GM12878 (cell line): ENCODE data around the gene DOCK1. TPM values are rescaled to one million over a fixed set of nuclear protein-coding genes. Genes with fewer than 3 reads are reported as not detected.

Experiments
- ATAC-seq: fragments of 200-7000 bp; cut with Tn5 transposase; 3 replicates; pipeline ENCODE4 v1.9.1; 2020; ENCODE audit warnings: mild to moderate bottlenecking, moderate library complexity
- BruUV-seq: library from RNA; stranded (reverse); fragments of 400-500 nt; replicated peaks from 2 replicates; lab custom pipeline; 2021; lab: Mats Ljungman, UMichigan
- CTCF ChIA-PET: fragments of 300-600 bp; sonication (Branson Sonifier 250); formaldehyde crosslinking; extraction: SDS; loops from one replicate; lab custom pipeline; 2021; ENCODE audit warnings: inconsistent platforms; lab: Yijun Ruan, JAX
- POLR2A ChIA-PET: fragments of 350-600 bp; formaldehyde crosslinking; extraction: SDS; loops from one replicate; lab custom pipeline; 2021; ENCODE audit warnings: inconsistent platforms; lab: Charles Lee
- RAD21 ChIA-PET: fragments of 300-600 bp; sonication (Branson Sonifier 250); formaldehyde crosslinking; loops from one replicate; lab custom pipeline; 2023; ENCODE audit warnings: antibody characterized with exemption; ENCODE audit not compliant: unreplicated experiment; lab: Charles Lee
- SMC1A ChIA-PET: fragments of 300-600 bp; sonication (Branson Sonifier 250); formaldehyde crosslinking; loops from one replicate; lab custom pipeline; 2023; ENCODE audit not compliant: unreplicated experiment, uncharacterized antibody; lab: Charles Lee
- DNase-seq: peaks from one replicate; pipeline ENCODE4 v3.0.0-alpha.2; 2011; ENCODE audit warnings: low read depth, low spot score
- FAIRE-seq: peaks from 3 replicates; lab custom pipeline; 2011; peaks lifted over from hg19 to GRCh38; lab: Jason Lieb, UNC
- H2AFZ ChIP-seq: 2 replicates; pipeline ENCODE4 v1.6.0; 2011; ENCODE audit warnings: low read depth, low read length, control low read depth; ENCODE audit not compliant: control insufficient read depth
- H3K27ac ChIP-seq: 2 replicates; pipeline ENCODE4 v1.5.1; 2011; ENCODE audit warnings: control low read depth; ENCODE audit not compliant: control insufficient read depth, insufficient read depth
- H3K27me3 ChIP-seq, 2 experiments: replicated peaks in 1 of 2; 2 replicates each; pipeline versions ENCODE4 v1.6.0 to v1.6.1; 2011; ENCODE audit warnings: low read length in 1 of 2; ENCODE audit not compliant: control insufficient read depth in 2 of 2, insufficient read depth in 2 of 2
- H3K36me3 ChIP-seq, 2 experiments: 2 replicates each; pipeline ENCODE4 v1.5.1; 2011; ENCODE audit warnings: low read length in 1 of 2; ENCODE audit not compliant: control insufficient read depth in 2 of 2, insufficient read depth in 2 of 2
- H3K4me1 ChIP-seq: 2 replicates; pipeline ENCODE4 v1.6.1; 2011; ENCODE audit warnings: mild to moderate bottlenecking, low read length, moderate library complexity, mixed read lengths; ENCODE audit not compliant: control insufficient read depth, insufficient read depth
- H3K4me2 ChIP-seq: 2 replicates; pipeline ENCODE4 v1.6.0; 2011; ENCODE audit warnings: control low read depth; ENCODE audit not compliant: control insufficient read depth, insufficient read depth
- H3K4me3 ChIP-seq: fragments of 200-600 bp; sonication (generic); 2 replicates; pipeline ENCODE4 v1.5.1; 2016
- H3K79me2 ChIP-seq: 2 replicates; pipeline ENCODE4 v1.6.0; 2011; ENCODE audit warnings: low read length; ENCODE audit not compliant: control insufficient read depth, insufficient read depth
- H3K9ac ChIP-seq: 2 replicates; pipeline ENCODE4 v1.8.0; 2011; ENCODE audit warnings: low read length, control low read depth, mixed read lengths; ENCODE audit not compliant: control insufficient read depth, insufficient read depth
- H3K9me3 ChIP-seq: replicated peaks from 3 replicates; pipeline ENCODE4 v1.5.1; 2011; ENCODE audit warnings: mild to moderate bottlenecking, low read length; ENCODE audit not compliant: control insufficient read depth, insufficient read depth
- H4K20me1 ChIP-seq: 2 replicates; pipeline ENCODE4 v1.6.0; 2011; ENCODE audit not compliant: control insufficient read depth, insufficient read depth
- ATF7 ChIP-seq: fragments of 450-650 bp; IDR thresholded peaks from 2 replicates; pipeline ENCODE4 v1.6.1; 2016; ENCODE audit warnings: low read depth, mild to moderate bottlenecking
- BCLAF1 ChIP-seq: fragments of 450-650 bp; IDR thresholded peaks from 2 replicates; pipeline ENCODE4 v1.6.1; 2017; ENCODE audit warnings: antibody characterized with exemption, mild to moderate bottlenecking, moderate library complexity
- CBFB ChIP-seq: IDR thresholded peaks from 2 replicates; pipeline ENCODE4 v1.6.1; 2016; ENCODE audit warnings: antibody characterized with exemption, low read depth
- CHD4 ChIP-seq: fragments of 200-600 bp; sonication (generic); IDR thresholded peaks from 2 replicates; pipeline ENCODE4 v1.6.1; 2016; ENCODE audit warnings: mild to moderate bottlenecking
- CREB1 ChIP-seq: IDR thresholded peaks from 2 replicates; pipeline ENCODE4 v1.6.1; 2012; ENCODE audit warnings: low read depth, mild to moderate bottlenecking, inconsistent platforms
- GATAD2B ChIP-seq: fragments of 450-650 bp; conservative IDR thresholded peaks from 2 replicates; pipeline ENCODE4 v1.6.1; 2017; ENCODE audit warnings: low read depth, mild to moderate bottlenecking, moderate library complexity
- NBN ChIP-seq: fragments of 450-650 bp; IDR thresholded peaks from 2 replicates; pipeline ENCODE4 v1.6.1; 2016
- NFXL1 ChIP-seq: fragments of 450-650 bp; IDR thresholded peaks from 2 replicates; pipeline ENCODE4 v1.6.1; 2017; ENCODE audit warnings: antibody characterized with exemption, mild to moderate bottlenecking, borderline replicate concordance
- NR2C1 ChIP-seq: fragments of 450-650 bp; IDR thresholded peaks from 2 replicates; pipeline ENCODE4 v1.6.1; 2017; ENCODE audit warnings: antibody characterized with exemption, mild to moderate bottlenecking, moderate library complexity
- NR2C2 ChIP-seq: IDR thresholded peaks from 2 replicates; pipeline ENCODE4 v1.6.1; 2011; ENCODE audit warnings: borderline replicate concordance, low read depth; ENCODE audit not compliant: control insufficient read depth, insufficient read length
- ZNF687 ChIP-seq: fragments of 450-650 bp; IDR thresholded peaks from 2 replicates; pipeline ENCODE4 v1.6.1; 2017; ENCODE audit warnings: mild to moderate bottlenecking, moderate library complexity
- WGBS: methylation state at CpG from one replicate; pipeline ENCODE4 v1.1.6; 2016; ENCODE audit warnings: low lambda C conversion rate; ENCODE audit not compliant: insufficient replicate concordance, insufficient coverage; ENCODE audit errors: missing lambda C conversion rate; 5-methylcytosine and 5-hydroxymethylcytosine counted together
- in situ Hi-C: fragments of 300-500 bp; cut with MboI; formaldehyde crosslinking; loops from 9 replicates; pipeline ENCODE4 v1.14.3; 2018; ENCODE audit warnings: mixed read lengths
- intact Hi-C: fragments of 100-400 bp; cut with micrococcal nuclease; formaldehyde crosslinking; loops from one replicate; pipeline ENCODE4 v1.14.2; 2022; ENCODE audit not compliant: unreplicated experiment
- polyA plus RNA-seq, 11 experiments: library from polyadenylated mRNA; depleted of rRNA in 4 of 11; unstranded in 6 of 11; stranded (reverse) in 5 of 11; fragments of >200 nt; fragmentation: Nextera tagmentation in 4 of 11; fragmentation: Illumina TruSeq in 1 of 11; extraction: Ambion mirVana in 4 of 11; extraction: Trizol in 1 of 11; gene quantifications; 1 replicate in 1 of 11; 2 replicates in 10 of 11; pipeline versions ENCODE4 v1.2.1 to v1.2.3, GENCODE V29; 2011 to 2016; ENCODE audit warnings: inconsistent platforms in 2 of 11, missing spikeins in 2 of 11, low read depth in 1 of 11
- total RNA-seq, 4 experiments: library from RNA; depleted of rRNA in 3 of 4; stranded (reverse); fragments of >200 nt in 3 of 4; fragmentation: Illumina TruSeq in 1 of 4; extraction: Trizol in 1 of 4; gene quantifications; 2 replicates each; pipeline versions ENCODE4 v1.2.1 to v1.2.3, GENCODE V29; 2013 to 2021
- TF ChIP-seq, protein P1 (sequence below), 3 experiments: IDR thresholded peaks in 2 of 3; conservative IDR thresholded peaks in 1 of 3; 2 replicates each; pipeline ENCODE4 v1.5.1; 2011; ENCODE audit warnings: low read depth in 3 of 3, low read length in 3 of 3, mild to moderate bottlenecking in 3 of 3, control low read depth in 2 of 3, moderate library complexity in 2 of 3, inconsistent platforms in 1 of 3, mixed read lengths in 1 of 3; ENCODE audit not compliant: control insufficient read depth in 2 of 3, insufficient read depth in 1 of 3; ENCODE audit errors: extremely low read depth in 1 of 3
- TF ChIP-seq, protein P2 (sequence below): fragments of 450-650 bp; IDR thresholded peaks from 2 replicates; pipeline ENCODE4 v1.6.1; 2014; ENCODE audit warnings: mild to moderate bottlenecking

Gene DOCK1
- total and polyA plus RNA-seq, 10 of the 15 experiments (the other 5 are each of a cell fraction or from before 2014, with no cell fraction given): 0.05 to 0.18 TPM; not detected in 8

DNA sequence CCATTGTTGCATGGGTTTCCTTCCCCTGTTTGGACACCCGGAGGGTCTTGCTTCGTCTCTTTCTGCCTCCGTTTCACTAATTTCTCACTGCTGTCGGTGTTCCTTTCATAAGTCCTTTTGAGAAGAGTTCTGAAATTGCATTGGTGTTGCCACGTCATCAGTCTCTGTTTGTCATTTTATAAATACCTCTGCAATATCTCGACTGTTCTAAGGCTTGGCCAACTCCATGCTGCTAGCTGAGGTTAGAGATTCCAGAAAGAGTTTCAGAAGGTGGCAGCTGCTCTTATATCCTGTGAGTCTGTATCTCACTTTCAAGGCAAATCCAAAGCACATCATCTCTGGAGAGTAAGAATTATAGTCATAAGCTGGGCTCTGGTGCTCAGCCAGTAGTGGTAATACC, 439.1 kb downstream of the DOCK1 start:
- RAD21 ChIA-PET: no interaction called here
- Histone ChIP-seq H3K9me3 (no peaks in the 10 kb centered on the region), H3K4me3 (no peak overlapping the region), H2AFZ (no peak overlapping the region), H3K27ac (no peak overlapping the region), H4K20me1 (no peaks in the 10 kb centered on the region), H3K36me3 (no peaks in the 10 kb centered on the region)
- no peak for FAIRE-seq
- DNase-seq: no peak
- POLR2A ChIA-PET: no interaction called here
- CTCF ChIA-PET: no interaction called here
- 26% methylated on average over 6 of the region's 6 CpGs for WGBS
- no peak for ATAC-seq
- intact Hi-C loops: no loop called here
- TF ChIP-seq, protein P1, sequence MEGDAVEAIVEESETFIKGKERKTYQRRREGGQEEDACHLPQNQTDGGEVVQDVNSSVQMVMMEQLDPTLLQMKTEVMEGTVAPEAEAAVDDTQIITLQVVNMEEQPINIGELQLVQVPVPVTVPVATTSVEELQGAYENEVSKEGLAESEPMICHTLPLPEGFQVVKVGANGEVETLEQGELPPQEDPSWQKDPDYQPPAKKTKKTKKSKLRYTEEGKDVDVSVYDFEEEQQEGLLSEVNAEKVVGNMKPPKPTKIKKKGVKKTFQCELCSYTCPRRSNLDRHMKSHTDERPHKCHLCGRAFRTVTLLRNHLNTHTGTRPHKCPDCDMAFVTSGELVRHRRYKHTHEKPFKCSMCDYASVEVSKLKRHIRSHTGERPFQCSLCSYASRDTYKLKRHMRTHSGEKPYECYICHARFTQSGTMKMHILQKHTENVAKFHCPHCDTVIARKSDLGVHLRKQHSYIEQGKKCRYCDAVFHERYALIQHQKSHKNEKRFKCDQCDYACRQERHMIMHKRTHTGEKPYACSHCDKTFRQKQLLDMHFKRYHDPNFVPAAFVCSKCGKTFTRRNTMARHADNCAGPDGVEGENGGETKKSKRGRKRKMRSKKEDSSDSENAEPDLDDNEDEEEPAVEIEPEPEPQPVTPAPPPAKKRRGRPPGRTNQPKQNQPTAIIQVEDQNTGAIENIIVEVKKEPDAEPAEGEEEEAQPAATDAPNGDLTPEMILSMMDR (IDR thresholded peaks at IDR 0.05 in 2 of 3, conservative IDR thresholded peaks at IDR 0.05 in 1 of 3; ENCODE audit: control insufficient read depth in 2 of 3, extremely low read depth in 1 of 3, insufficient read depth in 1 of 3, low read depth in 3 of 3, low read length in 3 of 3): no peak
- TF ChIP-seq NR2C1: no peak
- no peak for TF ChIP-seq NFXL1
- no peak for TF ChIP-seq CHD4
- no peak for TF ChIP-seq BCLAF1
- no peak for TF ChIP-seq CREB1
- no peak for TF ChIP-seq CBFB
- TF ChIP-seq, protein P2, sequence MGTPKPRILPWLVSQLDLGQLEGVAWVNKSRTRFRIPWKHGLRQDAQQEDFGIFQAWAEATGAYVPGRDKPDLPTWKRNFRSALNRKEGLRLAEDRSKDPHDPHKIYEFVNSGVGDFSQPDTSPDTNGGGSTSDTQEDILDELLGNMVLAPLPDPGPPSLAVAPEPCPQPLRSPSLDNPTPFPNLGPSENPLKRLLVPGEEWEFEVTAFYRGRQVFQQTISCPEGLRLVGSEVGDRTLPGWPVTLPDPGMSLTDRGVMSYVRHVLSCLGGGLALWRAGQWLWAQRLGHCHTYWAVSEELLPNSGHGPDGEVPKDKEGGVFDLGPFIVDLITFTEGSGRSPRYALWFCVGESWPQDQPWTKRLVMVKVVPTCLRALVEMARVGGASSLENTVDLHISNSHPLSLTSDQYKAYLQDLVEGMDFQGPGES: no peak
- TF ChIP-seq NR2C2: no peak
- no peak for TF ChIP-seq ZNF687
- TF ChIP-seq GATAD2B: no peak
- no peak for TF ChIP-seq NBN
- TF ChIP-seq ATF7: no peak
- TF ChIP-seq, all 136 proteins: peak for 0
- no TSS peak for BruUV-seq
- H3K79me2 ChIP-seq: no peaks in the 10 kb centered on the region
- SMC1A ChIA-PET: interaction anchor here (1.9 kb wide), 1 partner anchor 9 kb away, joined by 4 read pairs; no protein-coding TSS in a partner anchor
- H3K4me1 ChIP-seq: no peaks in the 10 kb centered on the region
- H3K4me2 ChIP-seq: no peak overlapping the region
- in situ Hi-C loops: no loop called here
- H3K27me3 ChIP-seq: no peaks in the 10 kb centered on the region
- no peak overlapping the region for H3K9ac ChIP-seq
